ENCODE results near the gene TDRD12.

The TDRD12 gene

DNA sequence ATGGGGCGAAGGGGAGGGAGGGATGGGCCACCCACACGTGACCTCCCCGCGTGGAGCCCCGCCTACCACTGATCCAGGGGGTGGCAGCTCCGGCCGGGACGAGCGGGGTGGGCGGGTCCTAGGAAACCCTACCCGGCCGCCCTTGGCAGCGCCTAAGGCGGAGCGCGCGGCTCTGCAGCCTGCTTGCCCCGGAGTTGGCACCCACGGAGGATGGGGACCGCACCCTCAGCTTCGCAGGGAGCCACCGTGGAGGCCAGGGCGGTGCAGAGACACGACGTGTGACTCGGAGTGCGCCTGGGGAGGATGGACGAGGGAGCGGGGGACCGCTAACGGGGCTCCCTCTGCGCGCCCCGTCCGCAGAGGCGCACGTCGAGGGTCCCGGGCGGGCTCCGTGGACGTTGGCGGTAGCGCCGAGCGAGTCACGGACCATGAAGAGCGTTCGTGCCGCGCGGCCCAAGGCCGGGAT lies 43.8 kb upstream of the TDRD12 start, which contains the start of gene RGS9BP:
RGS9BP (plus strand) TSS at position 129 of the 466 bp plus-strand sequence. CDS start 416 bp downstream, outside the sequence.
- Histone ChIP-seq H3K9me3 (ENCODE audit: control insufficient read depth, low read length) (no peaks in the 10 kb centered on the region), H4K8ac (ENCODE audit: low read length) (peak within 1 kb of the TSS; percentile 80), H2BK15ac (ENCODE audit: low read depth, poor library complexity, severe bottlenecking) (peak within 1 kb of the TSS; percentile 82), H2AFZ (ENCODE audit: low read depth, low read length) (peak within 1 kb of the TSS; percentile 98), H3K18ac (ENCODE audit: low read depth in 1 of 2, low read length in 2 of 2) (peak within 1 kb of the TSS; percentile 77 to 98), H3K4me1 (ENCODE audit: control insufficient read depth, insufficient read depth, low read depth, low read length) (peaks cover 33% of the 10 kb centered on the region), H3K4me2 (ENCODE audit: low read length, poor library complexity, severe bottlenecking) (peak within 1 kb of the TSS; percentile 89), H3K36me3 (ENCODE audit: control insufficient read depth in 1 of 2, insufficient read depth in 2 of 2, low read depth in 1 of 2, low read length in 2 of 2) (no peaks in the 10 kb centered on the region), H3K23ac (ENCODE audit: low read length in 2 of 2) (peak within 1 kb of the TSS in 1 of 2 experiments; percentile 98), H2BK120ac (ENCODE audit: low read depth, low read length) (peak within 1 kb of the TSS; percentile 81), H3K4me3 (ENCODE audit: insufficient read depth in 1 of 2, low read depth in 1 of 2, low read length in 2 of 2) (peak within 1 kb of the TSS; percentile 87 to 94), H3K14ac (ENCODE audit: low read length in 2 of 2) (peak within 1 kb of the TSS; percentile 64 to 86), H3K4ac (ENCODE audit: low read depth in 1 of 2, low read length in 2 of 2) (peak within 1 kb of the TSS in 1 of 2 experiments; percentile 81), H3K27me3 (ENCODE audit: control insufficient read depth in 1 of 2, insufficient read depth in 1 of 2, low read length in 2 of 2) (peaks cover 28 to 29% of the 10 kb centered on the region in 2 experiments), H3K9ac (ENCODE audit: low read length) (peak within 1 kb of the TSS; percentile 87), H2BK5ac (ENCODE audit: low read depth, low read length, poor library complexity, severe bottlenecking) (no peak within 1 kb of the TSS), H2BK12ac (ENCODE audit: low read length in 2 of 2) (peak within 1 kb of the TSS in 1 of 2 experiments; percentile 83), H3K79me1 (replicated peaks; ENCODE audit: low read length, poor library complexity, severe bottlenecking) (peaks cover 10% of the 10 kb centered on the region), H4K91ac (ENCODE audit: low read length) (peak within 1 kb of the TSS; percentile 64), H3K27ac (ENCODE audit: low read length, poor library complexity, severe bottlenecking) (peak within 1 kb of the TSS; percentile 31), H2AK5ac (ENCODE audit: low read length, severe bottlenecking) (no peak within 1 kb of the TSS)
- peak; percentile 82 for DNase-seq
- WGBS: 5% methylated on average over 53 of the region's 53 CpGs

DNA sequence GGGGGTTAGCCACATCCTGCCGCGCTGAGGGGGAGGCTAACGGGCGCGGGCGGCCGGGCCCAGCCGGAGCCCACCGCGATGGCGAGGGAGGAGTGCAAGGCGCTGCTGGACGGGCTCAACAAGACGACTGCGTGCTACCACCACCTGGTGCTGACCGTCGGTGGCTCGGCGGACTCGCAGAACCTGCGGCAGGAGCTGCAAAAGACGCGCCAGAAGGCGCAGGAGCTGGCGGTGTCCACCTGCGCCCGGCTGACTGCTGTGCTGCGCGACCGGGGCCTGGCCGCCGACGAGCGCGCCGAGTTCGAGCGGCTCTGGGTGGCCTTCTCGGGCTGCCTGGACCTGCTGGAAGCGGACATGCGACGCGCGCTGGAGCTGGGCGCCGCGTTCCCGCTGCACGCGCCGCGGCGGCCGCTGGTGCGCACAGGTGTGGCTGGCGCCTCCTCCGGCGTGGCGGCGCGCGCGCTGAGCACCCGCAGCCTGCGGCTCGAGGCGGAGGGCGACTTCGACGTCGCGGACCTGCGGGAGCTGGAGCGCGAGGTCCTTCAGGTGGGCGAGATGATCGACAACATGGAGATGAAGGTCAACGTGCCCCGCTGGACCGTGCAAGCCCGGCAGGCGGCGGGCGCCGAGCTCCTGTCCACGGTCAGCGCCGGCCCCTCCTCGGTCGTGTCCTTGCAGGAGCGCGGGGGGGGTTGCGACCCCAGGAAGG lies 43.2 kb upstream of the TDRD12 start:
- 12% methylated on average over 83 of the region's 93 CpGs for WGBS
- H3K36me3 ChIP-seq (ENCODE audit: control insufficient read depth in 1 of 2, insufficient read depth in 2 of 2, low read depth in 1 of 2, low read length in 2 of 2): no peaks in the 10 kb centered on the region

DNA sequence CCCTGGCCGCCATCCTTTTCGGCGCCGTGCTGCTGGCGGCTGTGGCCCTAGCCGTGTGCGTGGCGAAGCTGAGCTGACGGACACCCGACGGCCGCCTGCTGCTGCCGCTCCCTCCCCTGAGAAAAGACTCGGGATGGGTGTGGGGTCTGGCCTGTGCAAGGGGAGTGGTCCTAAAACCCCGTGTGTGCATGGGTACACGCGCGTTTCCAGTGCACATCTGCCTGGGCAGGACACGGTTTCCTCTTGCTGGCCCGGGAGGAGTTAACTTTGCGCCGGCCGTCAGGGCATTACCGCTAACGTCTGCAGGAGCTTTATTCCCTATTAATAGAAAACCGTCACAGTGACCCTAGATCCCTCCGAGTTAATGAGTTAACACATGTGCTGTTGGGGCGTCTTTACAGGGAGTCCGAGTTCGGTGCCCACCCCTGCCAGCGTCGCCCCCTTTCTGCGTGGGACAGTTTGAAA lies 42.6 kb upstream of the TDRD12 start:
- H3K36me3 ChIP-seq (ENCODE audit: control insufficient read depth in 1 of 2, insufficient read depth in 2 of 2, low read depth in 1 of 2, low read length in 2 of 2): no peaks in the 10 kb centered on the region
- no peak overlapping the region for H2BK5ac ChIP-seq (ENCODE audit: low read depth, low read length, poor library complexity, severe bottlenecking)
- peak overlapping the region in 1 of 2 experiments; percentile 37 for H3K14ac ChIP-seq (ENCODE audit: low read length in 2 of 2)
- peaks cover 8% of the 10 kb centered on the region for H3K79me1 ChIP-seq (replicated peaks; ENCODE audit: low read length, poor library complexity, severe bottlenecking)
- no peak overlapping the region for H2BK120ac ChIP-seq (ENCODE audit: low read depth, low read length)
- peaks cover 28 to 29% of the 10 kb centered on the region in 2 experiments for H3K27me3 ChIP-seq (ENCODE audit: control insufficient read depth in 1 of 2, insufficient read depth in 1 of 2, low read length in 2 of 2)
- no peak overlapping the region for H2BK12ac ChIP-seq (ENCODE audit: low read length in 2 of 2)
- peak overlapping the region in 1 of 2 experiments; percentile 98 for H3K23ac ChIP-seq (ENCODE audit: low read length in 2 of 2)
- H2AK5ac ChIP-seq (ENCODE audit: low read length, severe bottlenecking): no peak overlapping the region
- no peak overlapping the region for H3K9ac ChIP-seq (ENCODE audit: low read length)
- no peak overlapping the region for H3K18ac ChIP-seq (ENCODE audit: low read depth in 1 of 2, low read length in 2 of 2)
- 31% methylated on average over 33 of the region's 33 CpGs for WGBS
- no peak overlapping the region for H4K91ac ChIP-seq (ENCODE audit: low read length)
- no peak overlapping the region for H3K27ac ChIP-seq (ENCODE audit: low read length, poor library complexity, severe bottlenecking)
- no peak overlapping the region for H2BK15ac ChIP-seq (ENCODE audit: low read depth, poor library complexity, severe bottlenecking)
- H2AFZ ChIP-seq (ENCODE audit: low read depth, low read length): peak overlapping the region; percentile 98
- H3K4me2 ChIP-seq (ENCODE audit: low read length, poor library complexity, severe bottlenecking): no peak overlapping the region
- H3K4ac ChIP-seq (ENCODE audit: low read depth in 1 of 2, low read length in 2 of 2): no peak overlapping the region
- H4K8ac ChIP-seq (ENCODE audit: low read length): no peak overlapping the region
- peaks cover 31% of the 10 kb centered on the region for H3K4me1 ChIP-seq (ENCODE audit: control insufficient read depth, insufficient read depth, low read depth, low read length)
- DNase-seq: no peak
- no peak overlapping the region for H3K4me3 ChIP-seq (ENCODE audit: insufficient read depth in 1 of 2, low read depth in 1 of 2, low read length in 2 of 2)
- no peaks in the 10 kb centered on the region for H3K9me3 ChIP-seq (ENCODE audit: control insufficient read depth, low read length)

More for the DNA sequence above, 43.2 kb upstream of the TDRD12 start:
- peak overlapping the region in 1 of 2 experiments; percentile 98 for H3K23ac ChIP-seq (ENCODE audit: low read length in 2 of 2)
- peak overlapping the region; percentile 80 for H4K8ac ChIP-seq (ENCODE audit: low read length)
- H4K91ac ChIP-seq (ENCODE audit: low read length): peak overlapping the region; percentile 55
- no peak overlapping the region for H3K18ac ChIP-seq (ENCODE audit: low read depth in 1 of 2, low read length in 2 of 2)
- no peak overlapping the region for H2BK120ac ChIP-seq (ENCODE audit: low read depth, low read length)
- peak overlapping the region; percentile 98 for H2AFZ ChIP-seq (ENCODE audit: low read depth, low read length)
- H3K79me1 ChIP-seq (replicated peaks; ENCODE audit: low read length, poor library complexity, severe bottlenecking): peaks cover 8% of the 10 kb centered on the region
- H3K14ac ChIP-seq (ENCODE audit: low read length in 2 of 2): peak overlapping the region in 1 of 2 experiments; percentile 37
- no peak overlapping the region for H3K4ac ChIP-seq (ENCODE audit: low read depth in 1 of 2, low read length in 2 of 2)
- peaks cover 28 to 29% of the 10 kb centered on the region in 2 experiments for H3K27me3 ChIP-seq (ENCODE audit: control insufficient read depth in 1 of 2, insufficient read depth in 1 of 2, low read length in 2 of 2)
- no peak overlapping the region for H2AK5ac ChIP-seq (ENCODE audit: low read length, severe bottlenecking)
- peak overlapping the region; percentile 89 for H3K4me2 ChIP-seq (ENCODE audit: low read length, poor library complexity, severe bottlenecking)
- H2BK15ac ChIP-seq (ENCODE audit: low read depth, poor library complexity, severe bottlenecking): no peak overlapping the region
- H3K4me1 ChIP-seq (ENCODE audit: control insufficient read depth, insufficient read depth, low read depth, low read length): peaks cover 33% of the 10 kb centered on the region
- H3K9ac ChIP-seq (ENCODE audit: low read length): no peak overlapping the region
- H2BK12ac ChIP-seq (ENCODE audit: low read length in 2 of 2): no peak overlapping the region
- no peak for DNase-seq
- H3K9me3 ChIP-seq (ENCODE audit: control insufficient read depth, low read length): no peaks in the 10 kb centered on the region
- H2BK5ac ChIP-seq (ENCODE audit: low read depth, low read length, poor library complexity, severe bottlenecking): no peak overlapping the region
- H3K27ac ChIP-seq (ENCODE audit: low read length, poor library complexity, severe bottlenecking): no peak overlapping the region
- H3K4me3 ChIP-seq (ENCODE audit: insufficient read depth in 1 of 2, low read depth in 1 of 2, low read length in 2 of 2): peak overlapping the region; percentile 73 to 87

DNA sequence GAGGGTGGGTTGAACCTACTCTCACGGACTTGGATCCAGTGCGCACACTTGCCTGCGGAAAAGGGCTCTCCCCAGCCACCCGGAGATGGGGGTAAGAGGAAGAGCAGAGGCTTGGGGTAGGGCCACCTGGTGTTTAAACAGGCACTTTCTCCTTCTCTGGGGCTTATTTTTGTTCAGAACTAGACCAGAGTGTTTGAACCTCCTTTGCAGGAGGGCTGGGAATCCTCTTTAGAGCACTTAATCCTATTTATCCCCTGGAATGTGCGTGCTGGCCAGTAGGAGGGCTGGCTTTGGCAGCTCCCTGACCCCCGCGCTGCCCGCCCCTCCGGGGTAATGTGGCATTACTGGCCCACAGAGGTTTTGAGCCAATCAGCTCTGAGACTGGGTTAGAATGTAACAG lies 41.9 kb upstream of the TDRD12 start:
- Histone ChIP-seq H3K14ac (ENCODE audit: low read length in 2 of 2) (no peak overlapping the region), H3K9me3 (ENCODE audit: control insufficient read depth, low read length) (no peaks in the 10 kb centered on the region), H3K27ac (ENCODE audit: low read length, poor library complexity, severe bottlenecking) (no peak overlapping the region), H3K23ac (ENCODE audit: low read length in 2 of 2) (no peak overlapping the region), H2BK120ac (ENCODE audit: low read depth, low read length) (no peak overlapping the region), H3K36me3 (ENCODE audit: control insufficient read depth in 1 of 2, insufficient read depth in 2 of 2, low read depth in 1 of 2, low read length in 2 of 2) (no peaks in the 10 kb centered on the region), H3K27me3 (ENCODE audit: control insufficient read depth in 1 of 2, insufficient read depth in 1 of 2, low read length in 2 of 2) (peaks cover 28 to 29% of the 10 kb centered on the region in 2 experiments), H2BK12ac (ENCODE audit: low read length in 2 of 2) (no peak overlapping the region), H3K4ac (ENCODE audit: low read depth in 1 of 2, low read length in 2 of 2) (no peak overlapping the region), H4K91ac (ENCODE audit: low read length) (no peak overlapping the region), H4K8ac (ENCODE audit: low read length) (no peak overlapping the region), H2AK5ac (ENCODE audit: low read length, severe bottlenecking) (no peak overlapping the region), H3K18ac (ENCODE audit: low read depth in 1 of 2, low read length in 2 of 2) (no peak overlapping the region), H3K9ac (ENCODE audit: low read length) (no peak overlapping the region), H3K4me1 (ENCODE audit: control insufficient read depth, insufficient read depth, low read depth, low read length) (peaks cover 29% of the 10 kb centered on the region), H2BK15ac (ENCODE audit: low read depth, poor library complexity, severe bottlenecking) (no peak overlapping the region), H2BK5ac (ENCODE audit: low read depth, low read length, poor library complexity, severe bottlenecking) (no peak overlapping the region), H3K4me3 (ENCODE audit: insufficient read depth in 1 of 2, low read depth in 1 of 2, low read length in 2 of 2) (no peak overlapping the region), H3K4me2 (ENCODE audit: low read length, poor library complexity, severe bottlenecking) (no peak overlapping the region), H3K79me1 (replicated peaks; ENCODE audit: low read length, poor library complexity, severe bottlenecking) (peaks cover 8% of the 10 kb centered on the region), H2AFZ (ENCODE audit: low read depth, low read length) (no peak overlapping the region)
- DNase-seq: peak; percentile 23
- WGBS: 23% methylated on average over 9 of the region's 9 CpGs

Measured in mesenchymal stem cell (in vitro differentiated cells and primary cell).